Tibial nerve (tissue), 4 donors: ENCODE data around the gene MAGEC3. TPM values are rescaled to one million over a fixed set of nuclear protein-coding genes. Genes with fewer than 3 reads are reported as not detected.

Source experiments
- DNase-seq, 2 donors: peaks; one replicate each; pipeline ENCODE4 v3.0.0-alpha.2; 2019; ENCODE audit warnings: low spot score in 2 of 2
- H3K27ac ChIP-seq, 4 donors: fragments of 200-600 bp; sonication (generic) in 3 of 4; one replicate each; pipeline ENCODE4 v1.5.1; 2017 to 2019; ENCODE audit warnings: mild to moderate bottlenecking in 1 of 4
- H3K27me3 ChIP-seq, 2 donors: fragments of 200-600 bp; sonication (generic) in 1 of 2; one replicate each; pipeline versions ENCODE4 v1.5.1 to v1.6.0; 2017 to 2019
- H3K36me3 ChIP-seq, 3 donors: fragments of 200-600 bp; sonication (generic); one replicate each; pipeline ENCODE4 v1.5.1; 2018 to 2019
- H3K4me1 ChIP-seq, 4 donors: fragments of 200-600 bp; sonication (generic) in 3 of 4; one replicate each; pipeline ENCODE4 v1.5.1; 2017 to 2019
- H3K4me3 ChIP-seq, 4 donors: fragments of 200-600 bp; sonication (generic) in 3 of 4; one replicate each; pipeline ENCODE4 v1.5.1; 2017 to 2019; ENCODE audit warnings: mild to moderate bottlenecking in 1 of 4, moderate library complexity in 1 of 4
- H3K9me3 ChIP-seq, 4 donors: fragments of 200-600 bp; sonication (generic) in 3 of 4; one replicate each; pipeline ENCODE4 v1.5.1; 2017 to 2019
- CTCF ChIP-seq, 5 experiments: fragments of 200-600 bp in 3 of 5; fragments of 450-650 bp in 2 of 5; sonication (generic) in 3 of 5; IDR thresholded peaks; one replicate each; pipeline ENCODE4 v1.5.1; 2016 to 2019; ENCODE audit warnings: antibody characterized with exemption in 5 of 5, mild to moderate bottlenecking in 3 of 5, moderate library complexity in 2 of 5
- EP300 ChIP-seq, 2 donors: sonication (generic); formaldehyde crosslinking; IDR thresholded peaks; one replicate each; pipeline ENCODE4 v1.6.1; 2017; ENCODE audit warnings: antibody characterized with exemption in 2 of 2, mild to moderate bottlenecking in 1 of 2
- POLR2A ChIP-seq, 2 donors: fragments of 450-650 bp; IDR thresholded peaks; one replicate each; pipeline ENCODE4 v1.6.1; 2017; ENCODE audit warnings: antibody characterized with exemption in 2 of 2, mild to moderate bottlenecking in 2 of 2, moderate library complexity in 2 of 2
- WGBS, 2 donors: methylation state at CpG; one replicate each; pipeline ENCODE4 v1.1.5; 2018; 5-methylcytosine and 5-hydroxymethylcytosine counted together
- total RNA-seq, 4 donors: library from RNA; depleted of rRNA; stranded (reverse); fragments of >200 nt; gene quantifications; one replicate each; pipeline ENCODE4 v1.1.0, GENCODE V29; 2016

Gene MAGEC3
- total RNA-seq, 4 donors from 2014 or later, result not detected

GRCh38 chrX:141924293-141924692 is 86.2 kb downstream of the MAGEC3 start:
- H3K27ac ChIP-seq, result no peak overlapping the region
- WGBS, 2 donors, result 69 to 71% methylated on average over 2 of the region's 2 CpGs
- no peaks in the 10 kb centered on the region for H3K9me3 ChIP-seq
- no peak overlapping the region for H3K4me3 ChIP-seq
- no peak for DNase-seq
- TF ChIP-seq EP300 (IDR thresholded peaks at IDR 0.05) (no peak), CTCF (IDR thresholded peaks at IDR 0.05) (no peak), POLR2A (IDR thresholded peaks at IDR 0.05) (no peak)
- no peaks in the 10 kb centered on the region for H3K4me1 ChIP-seq
- no peaks in the 10 kb centered on the region for H3K36me3 ChIP-seq
- no peaks in the 10 kb centered on the region for H3K27me3 ChIP-seq

DNA sequence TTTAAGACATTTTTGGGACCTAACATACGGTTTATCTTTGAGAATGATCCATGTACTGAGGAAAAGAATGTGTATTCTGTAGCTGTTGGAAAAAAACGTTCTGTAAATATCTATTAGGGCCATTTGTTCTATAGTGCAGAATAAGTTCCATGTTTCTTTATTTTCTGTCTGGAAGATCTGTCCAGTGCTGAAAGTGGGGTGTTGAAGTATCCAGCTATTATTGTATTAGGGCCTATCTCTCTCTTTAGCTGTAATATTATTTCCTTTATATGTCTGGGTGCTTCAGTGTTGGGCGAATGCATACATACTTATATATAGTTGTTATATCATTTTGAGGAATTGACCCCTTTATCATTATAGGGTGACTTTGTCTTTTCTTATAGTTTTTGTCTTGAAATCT is 90.3 kb downstream of the MAGEC3 start:
- Histone ChIP-seq H3K36me3 (no peaks in the 10 kb centered on the region), H3K4me1 (no peaks in the 10 kb centered on the region), H3K27me3 (no peaks in the 10 kb centered on the region), H3K9me3 (no peaks in the 10 kb centered on the region), H3K27ac (no peak overlapping the region), H3K4me3 (no peak overlapping the region)
- 44 to 73% methylated on average over 3 of the region's 3 CpGs for WGBS, 2 donors
- TF ChIP-seq EP300 (IDR thresholded peaks at IDR 0.05) (no peak), POLR2A (IDR thresholded peaks at IDR 0.05) (no peak), CTCF (IDR thresholded peaks at IDR 0.05) (no peak)
- no peak for DNase-seq

DNA sequence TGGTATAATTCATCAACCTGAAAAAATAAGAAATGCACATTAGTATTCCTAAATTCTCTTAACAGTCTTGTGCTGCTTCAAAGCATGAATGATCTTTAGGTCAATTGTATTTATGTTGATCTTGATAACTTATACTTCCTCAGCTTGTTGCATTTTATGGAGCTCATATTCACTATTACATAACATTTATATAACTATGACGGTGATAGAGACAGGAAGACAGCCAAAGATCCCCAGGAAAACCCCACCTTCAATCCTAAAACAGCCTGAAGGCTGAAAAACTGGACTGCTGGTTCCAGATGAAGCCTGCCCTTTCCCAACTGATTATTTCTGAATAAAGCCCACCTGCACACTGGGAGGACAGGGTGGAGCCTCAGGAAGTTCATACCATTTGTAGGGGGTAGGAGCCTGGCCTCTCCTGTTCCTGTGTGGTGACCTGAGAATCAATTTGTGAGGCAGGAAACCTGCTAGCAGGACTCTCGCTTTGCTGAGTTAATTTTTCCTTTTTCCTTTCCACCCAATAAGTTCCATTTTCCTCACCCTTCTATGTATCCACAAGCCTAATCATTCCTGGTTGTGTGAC is 96.0 kb downstream of the MAGEC3 start:
- 58 to 65% methylated on average over 2 of the region's 2 CpGs for WGBS, 2 donors

GRCh38 chrX:141935645-141936044 is 97.5 kb downstream of the MAGEC3 start:
- no peaks in the 10 kb centered on the region for H3K36me3 ChIP-seq
- no peak for TF ChIP-seq EP300 (IDR thresholded peaks at IDR 0.05)
- TF ChIP-seq CTCF (IDR thresholded peaks at IDR 0.05), result no peak
- TF ChIP-seq POLR2A (IDR thresholded peaks at IDR 0.05), result no peak
- no peaks in the 10 kb centered on the region for H3K9me3 ChIP-seq
- H3K27ac ChIP-seq, result no peak overlapping the region
- no peak overlapping the region for H3K4me3 ChIP-seq
- 85 to 90% methylated on average over 2 of the region's 2 CpGs for WGBS, 2 donors
- no peaks in the 10 kb centered on the region for H3K4me1 ChIP-seq
- DNase-seq, result no peak
- no peaks in the 10 kb centered on the region for H3K27me3 ChIP-seq

More for the DNA sequence above, 96.0 kb downstream of the MAGEC3 start:
- no peak overlapping the region for H3K27ac ChIP-seq
- TF ChIP-seq POLR2A (IDR thresholded peaks at IDR 0.05), result no peak
- no peak for TF ChIP-seq CTCF (IDR thresholded peaks at IDR 0.05)
- no peak for TF ChIP-seq EP300 (IDR thresholded peaks at IDR 0.05)
- DNase-seq, result no peak
- H3K27me3 ChIP-seq, result no peaks in the 10 kb centered on the region
- no peak overlapping the region for H3K4me3 ChIP-seq
- H3K9me3 ChIP-seq, result no peaks in the 10 kb centered on the region
- no peaks in the 10 kb centered on the region for H3K36me3 ChIP-seq
- H3K4me1 ChIP-seq, result no peaks in the 10 kb centered on the region

- no peak overlapping the region for H3K4me3 ChIP-seq
- WGBS, 2 donors, result 56 to 93% methylated on average over 1 of the region's 1 CpG
- no peaks in the 10 kb centered on the region for H3K27me3 ChIP-seq
- no peaks in the 10 kb centered on the region for H3K36me3 ChIP-seq
- no peak overlapping the region for H3K27ac ChIP-seq
- no peaks in the 10 kb centered on the region for H3K9me3 ChIP-seq
- TF ChIP-seq POLR2A (IDR thresholded peaks at IDR 0.05), result no peak
- TF ChIP-seq EP300 (IDR thresholded peaks at IDR 0.05), result no peak
- TF ChIP-seq CTCF (IDR thresholded peaks at IDR 0.05), result no peak
- no peak for DNase-seq
- no peaks in the 10 kb centered on the region for H3K4me1 ChIP-seq
Observed at GRCh38 chrX:141936080-141936479, 98.0 kb downstream of the MAGEC3 start.
